Gastroesophageal sphincter (tissue), 3 donors: ENCODE data around the gene F13B.
"Not testable (repeated sequence)": the region's sequence is repeated elsewhere in the genome, so short reads cannot be mapped to it uniquely, and the experiment has no call there.

Experiments
- POLR2A ChIP-seq, 2 donors: fragments of 450-650 bp; IDR thresholded peaks; one replicate each; pipeline ENCODE4 v1.6.1; 2017; ENCODE audit warnings: antibody characterized with exemption in 2 of 2, mild to moderate bottlenecking in 2 of 2, moderate library complexity in 1 of 2
- POLR2AphosphoS5 ChIP-seq: sonication (generic); formaldehyde crosslinking; IDR thresholded peaks from one replicate; pipeline ENCODE4 v1.6.1; 2017; ENCODE audit warnings: antibody characterized with exemption
- TF ChIP-seq, protein P1 (sequence below), 4 experiments: fragments of 200-600 bp in 2 of 4; fragments of 450-650 bp in 2 of 4; sonication (generic) in 1 of 4; IDR thresholded peaks; one replicate each; pipeline ENCODE4 v1.5.1; 2017 to 2019; ENCODE audit warnings: antibody characterized with exemption in 4 of 4, mild to moderate bottlenecking in 2 of 4, moderate library complexity in 2 of 4

DNA sequence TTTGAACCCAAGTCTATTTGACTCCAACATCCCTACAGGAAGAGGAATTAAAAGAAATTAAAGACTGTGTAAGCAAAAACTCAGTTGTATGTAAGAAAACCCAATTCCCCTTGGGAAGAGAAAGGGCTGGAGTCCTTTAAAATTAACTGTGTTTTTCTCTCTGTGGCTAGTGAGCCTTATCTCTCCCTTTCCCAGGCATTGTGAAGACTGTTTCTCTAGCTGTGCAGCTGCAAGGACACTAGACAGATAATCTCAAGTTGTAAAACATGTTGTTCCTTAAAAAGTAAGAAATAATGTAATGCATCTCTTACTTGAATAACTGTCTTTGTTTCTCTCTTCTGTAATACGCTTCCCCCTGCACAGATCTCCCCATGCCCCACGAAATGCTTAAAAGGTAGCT is 29.9 kb upstream of the F13B start:
- TF ChIP-seq, protein P1, sequence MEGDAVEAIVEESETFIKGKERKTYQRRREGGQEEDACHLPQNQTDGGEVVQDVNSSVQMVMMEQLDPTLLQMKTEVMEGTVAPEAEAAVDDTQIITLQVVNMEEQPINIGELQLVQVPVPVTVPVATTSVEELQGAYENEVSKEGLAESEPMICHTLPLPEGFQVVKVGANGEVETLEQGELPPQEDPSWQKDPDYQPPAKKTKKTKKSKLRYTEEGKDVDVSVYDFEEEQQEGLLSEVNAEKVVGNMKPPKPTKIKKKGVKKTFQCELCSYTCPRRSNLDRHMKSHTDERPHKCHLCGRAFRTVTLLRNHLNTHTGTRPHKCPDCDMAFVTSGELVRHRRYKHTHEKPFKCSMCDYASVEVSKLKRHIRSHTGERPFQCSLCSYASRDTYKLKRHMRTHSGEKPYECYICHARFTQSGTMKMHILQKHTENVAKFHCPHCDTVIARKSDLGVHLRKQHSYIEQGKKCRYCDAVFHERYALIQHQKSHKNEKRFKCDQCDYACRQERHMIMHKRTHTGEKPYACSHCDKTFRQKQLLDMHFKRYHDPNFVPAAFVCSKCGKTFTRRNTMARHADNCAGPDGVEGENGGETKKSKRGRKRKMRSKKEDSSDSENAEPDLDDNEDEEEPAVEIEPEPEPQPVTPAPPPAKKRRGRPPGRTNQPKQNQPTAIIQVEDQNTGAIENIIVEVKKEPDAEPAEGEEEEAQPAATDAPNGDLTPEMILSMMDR (IDR thresholded peaks at IDR 0.05), result not testable (repeated sequence)
- TF ChIP-seq POLR2A (IDR thresholded peaks at IDR 0.05); POLR2AphosphoS5: not testable (repeated sequence)
